B cell (primary cell): Measurements from ENCODE around the gene ATRIP.

Source experiments
- EZH2 ChIP-seq: IDR thresholded peaks from 2 replicates; pipeline ENCODE4 v1.6.1; 2012; ENCODE audit warnings: borderline replicate concordance, low read depth, mild to moderate bottlenecking, moderate library complexity, low read length; ENCODE audit not compliant: insufficient read depth, poor library complexity, severe bottlenecking
- TF ChIP-seq, protein P1 (sequence below): fragments of 200-600 bp; IDR thresholded peaks from one replicate; pipeline ENCODE4 v1.8.0; 2022; ENCODE audit warnings: antibody characterized with exemption, mild to moderate bottlenecking

DNA sequence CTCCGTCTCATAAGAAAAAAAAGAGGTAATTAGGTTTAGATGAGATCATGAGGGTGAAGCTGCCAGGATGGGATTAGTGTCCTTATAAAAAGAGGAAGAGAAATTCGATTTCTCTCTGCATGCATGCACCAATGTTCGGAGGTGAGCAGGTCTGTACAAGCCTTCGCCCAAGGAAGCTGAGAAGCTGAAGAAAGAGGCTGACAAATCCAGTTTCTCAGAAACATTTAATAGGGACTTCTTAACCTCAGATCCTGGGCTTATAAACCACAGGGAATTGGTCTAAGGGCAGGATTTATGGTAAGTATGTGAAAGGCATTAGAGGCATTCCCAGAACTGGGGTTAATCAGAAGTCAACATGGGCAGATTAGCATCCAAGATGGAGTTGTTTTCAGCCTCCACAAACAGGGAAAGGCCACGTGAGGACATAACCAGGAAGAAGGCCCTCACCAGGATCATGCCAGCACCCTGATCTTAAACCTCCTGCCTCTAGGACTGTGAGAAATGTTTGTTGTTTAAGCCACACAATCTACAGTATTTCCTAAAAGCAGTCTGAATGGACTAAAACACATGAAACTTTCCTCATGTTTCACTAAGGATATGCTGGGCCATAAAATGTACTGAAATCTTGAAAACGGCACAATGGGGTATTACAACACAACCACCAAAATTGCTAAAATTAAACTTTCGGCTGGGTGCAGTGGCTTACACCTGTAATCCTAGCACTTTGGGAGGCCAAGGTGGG is 46.1 kb downstream of the ATRIP start:
- no peak for TF ChIP-seq EZH2
- TF ChIP-seq, protein P1, sequence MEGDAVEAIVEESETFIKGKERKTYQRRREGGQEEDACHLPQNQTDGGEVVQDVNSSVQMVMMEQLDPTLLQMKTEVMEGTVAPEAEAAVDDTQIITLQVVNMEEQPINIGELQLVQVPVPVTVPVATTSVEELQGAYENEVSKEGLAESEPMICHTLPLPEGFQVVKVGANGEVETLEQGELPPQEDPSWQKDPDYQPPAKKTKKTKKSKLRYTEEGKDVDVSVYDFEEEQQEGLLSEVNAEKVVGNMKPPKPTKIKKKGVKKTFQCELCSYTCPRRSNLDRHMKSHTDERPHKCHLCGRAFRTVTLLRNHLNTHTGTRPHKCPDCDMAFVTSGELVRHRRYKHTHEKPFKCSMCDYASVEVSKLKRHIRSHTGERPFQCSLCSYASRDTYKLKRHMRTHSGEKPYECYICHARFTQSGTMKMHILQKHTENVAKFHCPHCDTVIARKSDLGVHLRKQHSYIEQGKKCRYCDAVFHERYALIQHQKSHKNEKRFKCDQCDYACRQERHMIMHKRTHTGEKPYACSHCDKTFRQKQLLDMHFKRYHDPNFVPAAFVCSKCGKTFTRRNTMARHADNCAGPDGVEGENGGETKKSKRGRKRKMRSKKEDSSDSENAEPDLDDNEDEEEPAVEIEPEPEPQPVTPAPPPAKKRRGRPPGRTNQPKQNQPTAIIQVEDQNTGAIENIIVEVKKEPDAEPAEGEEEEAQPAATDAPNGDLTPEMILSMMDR: no peak
